K562 (cell line): ENCODE measurements around the gene SPTBN2. TPM values are rescaled to one million over a fixed set of nuclear protein-coding genes. Genes with fewer than 3 reads are reported as not detected.

Source experiments
- ASH1L ChIP-seq: fragments of 450-650 bp; IDR thresholded peaks from 2 replicates; pipeline ENCODE4 v1.6.1; 2018; ENCODE audit warnings: borderline replicate concordance, mild to moderate bottlenecking, low read depth; ENCODE audit not compliant: partially characterized antibody
- CBX1 ChIP-seq: sonication (generic); IDR thresholded peaks from 2 replicates; pipeline ENCODE4 v1.6.1; 2016; ENCODE audit warnings: antibody characterized with exemption, low read depth, mild to moderate bottlenecking
- COPS2 ChIP-seq: fragments of 450-650 bp; conservative IDR thresholded peaks from 2 replicates; pipeline ENCODE4 v1.6.1; 2016; ENCODE audit warnings: mild to moderate bottlenecking, moderate library complexity
- DMBX1 ChIP-seq: fragments of 250-450 bp; sonication (Bioruptor Pico); IDR thresholded peaks from 2 replicates; pipeline ENCODE4 v1.8.0; 2022; ENCODE audit warnings: inconsistent platforms, mild to moderate bottlenecking, moderate library complexity, borderline replicate concordance
- GABPA ChIP-seq: fragments of 200-800 bp; sonication (Bioruptor generic); conservative IDR thresholded peaks from 2 replicates; pipeline ENCODE4 v1.6.1; 2016; ENCODE audit warnings: low read depth, missing genetic modification characterization, missing compliant biosample characterization
- MED1 ChIP-seq: sonication (generic); formaldehyde crosslinking; IDR thresholded peaks from 2 replicates; pipeline ENCODE4 v1.8.1; 2023; ENCODE audit warnings: missing genetic modification reagents, borderline replicate concordance
- MTA1 ChIP-seq: fragments of 450-650 bp; IDR thresholded peaks from 2 replicates; pipeline ENCODE4 v1.6.1; 2017; ENCODE audit warnings: borderline replicate concordance
- POLR2AphosphoS2 ChIP-seq: IDR thresholded peaks from 2 replicates; pipeline ENCODE4 v1.6.1; 2012; ENCODE audit warnings: low read length, improper control_type of control experiment
- POLR2B ChIP-seq: fragments of 450-650 bp; IDR thresholded peaks from 2 replicates; pipeline ENCODE4 v1.6.1; 2018; ENCODE audit warnings: low read depth; ENCODE audit not compliant: partially characterized antibody
- SOX6 ChIP-seq: fragments of 450-650 bp; IDR thresholded peaks from 2 replicates; pipeline ENCODE4 v1.6.1; 2014; ENCODE audit warnings: mild to moderate bottlenecking
- THRAP3 ChIP-seq: fragments of 450-650 bp; IDR thresholded peaks from 2 replicates; pipeline ENCODE4 v1.6.1; 2016; ENCODE audit warnings: mild to moderate bottlenecking, inconsistent platforms, borderline replicate concordance
- ZFP36 ChIP-seq: fragments of 150-350 bp; IDR thresholded peaks from 2 replicates; pipeline ENCODE4 v1.6.1; 2018; ENCODE audit warnings: low read length, low read depth; ENCODE audit not compliant: partially characterized antibody
- ZNF174 ChIP-seq: fragments of 250-450 bp; sonication (Bioruptor Pico); IDR thresholded peaks from 2 replicates; pipeline ENCODE4 v1.4.0; 2020; ENCODE audit warnings: mild to moderate bottlenecking
- ZNF311 ChIP-seq: fragments of 250-450 bp; sonication (Bioruptor Pico); IDR thresholded peaks from 2 replicates; pipeline ENCODE4 v1.4.0; 2020; ENCODE audit warnings: mild to moderate bottlenecking, moderate library complexity
- ZNF324 ChIP-seq: fragments of 250-450 bp; sonication (Bioruptor Pico); IDR thresholded peaks from 2 replicates; pipeline ENCODE4 v1.4.0; 2020; ENCODE audit warnings: mild to moderate bottlenecking
- ZNF584 ChIP-seq: fragments of 200-800 bp; sonication (Bioruptor generic); IDR thresholded peaks from 2 replicates; pipeline ENCODE4 v1.6.1; 2016; ENCODE audit warnings: low read depth, mild to moderate bottlenecking, missing genetic modification characterization, missing compliant biosample characterization
- ZNF717 ChIP-seq: fragments of 250-450 bp; sonication (Bioruptor Pico); IDR thresholded peaks from 2 replicates; pipeline ENCODE4 v1.5.0; 2021
- ZNF780A ChIP-seq: fragments of 250-450 bp; sonication (Bioruptor Pico); IDR thresholded peaks from 2 replicates; pipeline ENCODE4 v1.5.0; 2021; ENCODE audit warnings: mild to moderate bottlenecking
- polyA plus RNA-seq, 8 experiments: library from polyadenylated mRNA; depleted of rRNA in 4 of 8; stranded (reverse) in 5 of 8; unstranded in 3 of 8; fragments of >200 nt; fragmentation: Nextera tagmentation in 2 of 8; fragmentation: Illumina TruSeq in 1 of 8; extraction: Ambion mirVana in 2 of 8; extraction: Trizol in 1 of 8; gene quantifications; 2 replicates each; pipeline versions ENCODE4 v1.2.1 to v1.2.3, GENCODE V29; 2011 to 2014; ENCODE audit warnings: inconsistent platforms in 1 of 8, missing spikeins in 1 of 8
- total RNA-seq, 7 experiments: library from RNA; depleted of rRNA in 6 of 7; stranded (reverse); fragments of >200 nt in 6 of 7; fragmentation: Illumina TruSeq in 2 of 7; extraction: Trizol in 2 of 7; gene quantifications; 2 replicates each; pipeline versions ENCODE4 v1.2.1 to v1.2.3, GENCODE V29; 2011 to 2021; ENCODE audit warnings: low replicate concordance in 1 of 7
- TF ChIP-seq, protein P1 (sequence below): fragments of 250-450 bp; sonication (Bioruptor Pico); IDR thresholded peaks from 2 replicates; pipeline ENCODE4 v1.8.0; 2022; ENCODE audit warnings: inconsistent platforms
- TF ChIP-seq, protein P2 (sequence below): fragments of 250-450 bp; sonication (Bioruptor Pico); IDR thresholded peaks from 2 replicates; pipeline ENCODE4 v1.5.0; 2021
- TF ChIP-seq, protein P3 (sequence below): fragments of 250-450 bp; sonication (Bioruptor Pico); IDR thresholded peaks from 2 replicates; pipeline ENCODE4 v1.8.0; 2021; ENCODE audit warnings: mild to moderate bottlenecking, moderate library complexity
- TF ChIP-seq, protein P4 (sequence below): IDR thresholded peaks from 3 replicates; pipeline ENCODE4 v1.6.1; 2011; ENCODE audit warnings: borderline replicate concordance, mild to moderate bottlenecking, moderate library complexity; ENCODE audit not compliant: insufficient read length; ENCODE audit errors: extremely low read depth

Gene SPTBN2
- total and polyA plus RNA-seq, 9 of the 15 experiments (the other 6 are each of a cell fraction or from before 2014, with no cell fraction given): 0.38 to 56.5 (median 19.7) TPM

DNA sequence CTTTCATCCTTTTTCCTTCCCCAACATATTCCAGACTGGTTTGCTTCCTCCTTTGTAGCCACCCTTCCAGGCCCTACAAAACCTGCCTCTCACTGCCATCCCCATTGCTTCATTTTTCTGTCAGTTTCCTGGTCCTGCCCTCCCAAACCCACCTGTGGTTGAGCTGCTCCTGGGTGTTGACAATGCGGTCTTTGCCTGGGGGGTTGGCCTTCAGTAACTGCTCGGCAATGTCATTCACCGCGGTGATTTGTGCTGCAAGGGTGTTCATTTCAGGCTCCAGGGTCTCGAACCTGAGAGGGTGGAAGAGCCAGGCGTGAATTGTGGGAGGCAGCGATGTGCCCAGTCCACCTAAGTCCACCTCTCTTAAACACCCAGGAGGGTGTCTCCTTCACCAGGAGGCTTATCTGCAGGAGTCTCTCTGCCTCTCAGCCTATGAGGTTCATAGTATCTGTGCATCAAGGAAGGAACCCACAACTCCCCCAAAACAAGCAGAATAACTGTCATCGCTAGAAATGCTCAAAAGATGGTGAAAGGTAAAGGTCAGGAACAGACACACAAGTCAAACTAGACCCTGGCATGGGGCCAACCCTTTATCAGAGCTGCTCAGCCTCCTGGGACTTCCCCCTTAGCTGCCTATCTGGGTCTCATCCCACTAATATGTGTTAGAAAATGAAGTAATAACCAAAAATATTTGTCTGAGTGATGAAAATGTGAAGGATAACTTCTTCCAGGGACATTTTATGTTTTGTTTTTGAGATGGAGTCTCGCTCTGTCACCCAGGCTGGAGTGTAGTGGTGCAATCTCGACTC lies 27.4 kb downstream of the SPTBN2 start (continued):
- TF ChIP-seq ZNF324 (CRISPR knock-in tag) (no peak), ZNF174 (no peak), GABPA (tag) (no peak), POLR2AphosphoS2 (no peak), COPS2 (no peak), ZNF584 (CRISPR knock-in tag) (no peak; the same call in 1 of the 2 replicates), MTA1 (peak; percentile 16; the same call in 1 of the 2 replicates), MED1 (no peak), THRAP3 (no peak), DMBX1 (CRISPR knock-in tag) (no peak; the same call in 1 of the 2 replicates), SOX6 (peak; percentile 92), CBX1 (no peak), ASH1L (no peak), POLR2B (no peak), ZNF311 (CRISPR knock-in tag) (no peak), ZFP36 (no peak), ZNF780A (CRISPR knock-in tag) (no peak), ZNF717 (CRISPR knock-in tag) (no peak)
- TF ChIP-seq, protein P1, sequence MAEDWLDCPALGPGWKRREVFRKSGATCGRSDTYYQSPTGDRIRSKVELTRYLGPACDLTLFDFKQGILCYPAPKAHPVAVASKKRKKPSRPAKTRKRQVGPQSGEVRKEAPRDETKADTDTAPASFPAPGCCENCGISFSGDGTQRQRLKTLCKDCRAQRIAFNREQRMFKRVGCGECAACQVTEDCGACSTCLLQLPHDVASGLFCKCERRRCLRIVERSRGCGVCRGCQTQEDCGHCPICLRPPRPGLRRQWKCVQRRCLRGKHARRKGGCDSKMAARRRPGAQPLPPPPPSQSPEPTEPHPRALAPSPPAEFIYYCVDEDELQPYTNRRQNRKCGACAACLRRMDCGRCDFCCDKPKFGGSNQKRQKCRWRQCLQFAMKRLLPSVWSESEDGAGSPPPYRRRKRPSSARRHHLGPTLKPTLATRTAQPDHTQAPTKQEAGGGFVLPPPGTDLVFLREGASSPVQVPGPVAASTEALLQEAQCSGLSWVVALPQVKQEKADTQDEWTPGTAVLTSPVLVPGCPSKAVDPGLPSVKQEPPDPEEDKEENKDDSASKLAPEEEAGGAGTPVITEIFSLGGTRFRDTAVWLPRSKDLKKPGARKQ (CRISPR knock-in tag): no peak
- TF ChIP-seq, protein P2, sequence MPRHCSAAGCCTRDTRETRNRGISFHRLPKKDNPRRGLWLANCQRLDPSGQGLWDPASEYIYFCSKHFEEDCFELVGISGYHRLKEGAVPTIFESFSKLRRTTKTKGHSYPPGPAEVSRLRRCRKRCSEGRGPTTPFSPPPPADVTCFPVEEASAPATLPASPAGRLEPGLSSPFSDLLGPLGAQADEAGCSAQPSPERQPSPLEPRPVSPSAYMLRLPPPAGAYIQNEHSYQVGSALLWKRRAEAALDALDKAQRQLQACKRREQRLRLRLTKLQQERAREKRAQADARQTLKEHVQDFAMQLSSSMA: no peak
- TF ChIP-seq, protein P3, sequence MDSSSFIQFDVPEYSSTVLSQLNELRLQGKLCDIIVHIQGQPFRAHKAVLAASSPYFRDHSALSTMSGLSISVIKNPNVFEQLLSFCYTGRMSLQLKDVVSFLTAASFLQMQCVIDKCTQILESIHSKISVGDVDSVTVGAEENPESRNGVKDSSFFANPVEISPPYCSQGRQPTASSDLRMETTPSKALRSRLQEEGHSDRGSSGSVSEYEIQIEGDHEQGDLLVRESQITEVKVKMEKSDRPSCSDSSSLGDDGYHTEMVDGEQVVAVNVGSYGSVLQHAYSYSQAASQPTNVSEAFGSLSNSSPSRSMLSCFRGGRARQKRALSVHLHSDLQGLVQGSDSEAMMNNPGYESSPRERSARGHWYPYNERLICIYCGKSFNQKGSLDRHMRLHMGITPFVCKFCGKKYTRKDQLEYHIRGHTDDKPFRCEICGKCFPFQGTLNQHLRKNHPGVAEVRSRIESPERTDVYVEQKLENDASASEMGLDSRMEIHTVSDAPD (CRISPR knock-in tag): no peak
- TF ChIP-seq, protein P4, sequence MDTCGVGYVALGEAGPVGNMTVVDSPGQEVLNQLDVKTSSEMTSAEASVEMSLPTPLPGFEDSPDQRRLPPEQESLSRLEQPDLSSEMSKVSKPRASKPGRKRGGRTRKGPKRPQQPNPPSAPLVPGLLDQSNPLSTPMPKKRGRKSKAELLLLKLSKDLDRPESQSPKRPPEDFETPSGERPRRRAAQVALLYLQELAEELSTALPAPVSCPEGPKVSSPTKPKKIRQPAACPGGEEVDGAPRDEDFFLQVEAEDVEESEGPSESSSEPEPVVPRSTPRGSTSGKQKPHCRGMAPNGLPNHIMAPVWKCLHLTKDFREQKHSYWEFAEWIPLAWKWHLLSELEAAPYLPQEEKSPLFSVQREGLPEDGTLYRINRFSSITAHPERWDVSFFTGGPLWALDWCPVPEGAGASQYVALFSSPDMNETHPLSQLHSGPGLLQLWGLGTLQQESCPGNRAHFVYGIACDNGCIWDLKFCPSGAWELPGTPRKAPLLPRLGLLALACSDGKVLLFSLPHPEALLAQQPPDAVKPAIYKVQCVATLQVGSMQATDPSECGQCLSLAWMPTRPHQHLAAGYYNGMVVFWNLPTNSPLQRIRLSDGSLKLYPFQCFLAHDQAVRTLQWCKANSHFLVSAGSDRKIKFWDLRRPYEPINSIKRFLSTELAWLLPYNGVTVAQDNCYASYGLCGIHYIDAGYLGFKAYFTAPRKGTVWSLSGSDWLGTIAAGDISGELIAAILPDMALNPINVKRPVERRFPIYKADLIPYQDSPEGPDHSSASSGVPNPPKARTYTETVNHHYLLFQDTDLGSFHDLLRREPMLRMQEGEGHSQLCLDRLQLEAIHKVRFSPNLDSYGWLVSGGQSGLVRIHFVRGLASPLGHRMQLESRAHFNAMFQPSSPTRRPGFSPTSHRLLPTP: no peak
